ENCODE results near the gene GJD2. TPM values are rescaled to one million over a fixed set of nuclear protein-coding genes. Genes with fewer than 3 reads are reported as not detected.

The GJD2 gene
- total RNA-seq, 2 experiments from 2014 or later, result not detected

- Mint-ChIP-seq H3K4me1 (ENCODE audit: low read depth) (no peaks in the 10 kb centered on the region), H3K9me3 (ENCODE audit: insufficient read depth) (no peaks in the 10 kb centered on the region), H3K27ac (no peak overlapping the region), H3K36me3 (ENCODE audit: low read depth) (no peaks in the 10 kb centered on the region), H3K4me3 (no peak overlapping the region), H3K27me3 (ENCODE audit: low read depth) (peaks cover 50% of the 10 kb centered on the region)
- POLR2A ChIA-PET, result no interaction called here
- CTCF ChIA-PET, result no interaction called here
- ATAC-seq, result no peak
- DNase-seq, result no peak
These were observed 35.1 kb downstream of the GJD2 start for GRCh38 chr15:34719695-34720094.

GRCh38 chr15:34718681-34719665 lies 35.8 kb downstream of the GJD2 start:
- DNase-seq (no peak), ATAC-seq (no peak)
- Mint-ChIP-seq H3K4me3 (no peak overlapping the region), H3K27me3 (ENCODE audit: low read depth) (peaks cover 51% of the 10 kb centered on the region), H3K4me1 (ENCODE audit: low read depth) (no peaks in the 10 kb centered on the region), H3K9me3 (ENCODE audit: insufficient read depth) (no peaks in the 10 kb centered on the region), H3K27ac (no peak overlapping the region), H3K36me3 (ENCODE audit: low read depth) (no peaks in the 10 kb centered on the region)
- ChIA-PET CTCF (no interaction called here), POLR2A (interaction anchor here (0.6 kb wide), 1 partner anchor 499 kb away, joined by 3 read pairs; no protein-coding TSS in a partner anchor)

- no peaks in the 10 kb centered on the region for H3K36me3 Mint-ChIP-seq (ENCODE audit: low read depth)
- ChIA-PET CTCF (interaction anchor here (0.7 kb wide), 1 partner anchor 16 kb away, joined by 3 read pairs; no protein-coding TSS in a partner anchor), POLR2A (interaction anchor here (0.6 kb wide), 1 partner anchor 168 kb away, joined by 3 read pairs; no protein-coding TSS in a partner anchor)
- no peak overlapping the region for H3K4me3 Mint-ChIP-seq
- no peaks in the 10 kb centered on the region for H3K9me3 Mint-ChIP-seq (ENCODE audit: insufficient read depth)
- ATAC-seq (no peak), DNase-seq (no peak)
- H3K4me1 Mint-ChIP-seq (ENCODE audit: low read depth), result no peaks in the 10 kb centered on the region
- H3K27ac Mint-ChIP-seq, result no peak overlapping the region
- peaks cover 47% of the 10 kb centered on the region for H3K27me3 Mint-ChIP-seq (ENCODE audit: low read depth)
These were observed 37.1 kb downstream of the GJD2 start for GRCh38 chr15:34717729-34718128.

- Mint-ChIP-seq H3K9me3 (ENCODE audit: insufficient read depth) (no peaks in the 10 kb centered on the region), H3K27me3 (ENCODE audit: low read depth) (peaks cover 42% of the 10 kb centered on the region), H3K4me1 (ENCODE audit: low read depth) (no peaks in the 10 kb centered on the region), H3K27ac (no peak overlapping the region), H3K36me3 (ENCODE audit: low read depth) (no peaks in the 10 kb centered on the region), H3K4me3 (no peak overlapping the region)
- ChIA-PET POLR2A (no interaction called here), CTCF (no interaction called here)
- DNase-seq, result no peak
- no peak for ATAC-seq
These were observed 38.7 kb downstream of the GJD2 start for GRCh38 chr15:34716111-34716510.

GRCh38 chr15:34714476-34715121 lies 40.2 kb downstream of the GJD2 start:
- peaks cover 36% of the 10 kb centered on the region for H3K27me3 Mint-ChIP-seq (ENCODE audit: low read depth)
- DNase-seq (no peak), ATAC-seq (no peak)
- ChIA-PET CTCF (interaction anchor here (0.8 kb wide), 1 partner anchor 12 kb away, joined by 3 read pairs; no protein-coding TSS in a partner anchor), POLR2A (no interaction called here)
- no peaks in the 10 kb centered on the region for H3K4me1 Mint-ChIP-seq (ENCODE audit: low read depth)
- no peak overlapping the region for H3K4me3 Mint-ChIP-seq
- no peaks in the 10 kb centered on the region for H3K9me3 Mint-ChIP-seq (ENCODE audit: insufficient read depth)
- no peaks in the 10 kb centered on the region for H3K36me3 Mint-ChIP-seq (ENCODE audit: low read depth)
- no peak overlapping the region for H3K27ac Mint-ChIP-seq

GRCh38 chr15:34713635-34714034 lies 41.2 kb downstream of the GJD2 start:
- ChIA-PET CTCF (interaction anchor here (0.8 kb wide), 1 partner anchor 11 kb away, joined by 3 read pairs; no protein-coding TSS in a partner anchor), POLR2A (no interaction called here)
- H3K4me1 Mint-ChIP-seq (ENCODE audit: low read depth), result no peaks in the 10 kb centered on the region
- H3K36me3 Mint-ChIP-seq (ENCODE audit: low read depth), result no peaks in the 10 kb centered on the region
- H3K27ac Mint-ChIP-seq, result no peak overlapping the region
- ATAC-seq (no peak), DNase-seq (no peak)
- peaks cover 34% of the 10 kb centered on the region for H3K27me3 Mint-ChIP-seq (ENCODE audit: low read depth)
- H3K4me3 Mint-ChIP-seq, result no peak overlapping the region
- H3K9me3 Mint-ChIP-seq (ENCODE audit: insufficient read depth), result no peaks in the 10 kb centered on the region

- no peak overlapping the region for H3K4me3 Mint-ChIP-seq
- CTCF ChIA-PET, result no interaction called here
- ATAC-seq (no peak), DNase-seq (no peak)
- H3K27ac Mint-ChIP-seq, result no peak overlapping the region
- H3K4me1 Mint-ChIP-seq (ENCODE audit: low read depth), result no peaks in the 10 kb centered on the region
- POLR2A ChIA-PET, result no interaction called here
- no peaks in the 10 kb centered on the region for H3K36me3 Mint-ChIP-seq (ENCODE audit: low read depth)
- H3K27me3 Mint-ChIP-seq (ENCODE audit: low read depth), result peaks cover 34% of the 10 kb centered on the region
- no peaks in the 10 kb centered on the region for H3K9me3 Mint-ChIP-seq (ENCODE audit: insufficient read depth)
These were observed 44.9 kb downstream of the GJD2 start for GRCh38 chr15:34709866-34710265.

- Mint-ChIP-seq H3K27ac (no peak overlapping the region), H3K36me3 (ENCODE audit: low read depth) (no peaks in the 10 kb centered on the region), H3K9me3 (ENCODE audit: insufficient read depth) (no peaks in the 10 kb centered on the region), H3K27me3 (ENCODE audit: low read depth) (peaks cover 39% of the 10 kb centered on the region), H3K4me1 (ENCODE audit: low read depth) (no peaks in the 10 kb centered on the region), H3K4me3 (no peak overlapping the region)
- DNase-seq (no peak), ATAC-seq (no peak)
- POLR2A ChIA-PET, result no interaction called here
- CTCF ChIA-PET, result interaction anchor here (1.0 to 1.3 kb wide), 2 partner anchors 210 to 212 kb away, joined by 4 to 6 read pairs; no protein-coding TSS in a partner anchor
These were observed 46.4 kb downstream of the GJD2 start for GRCh38 chr15:34708422-34708821.

- DNase-seq, result no peak
- peaks cover 29% of the 10 kb centered on the region for H3K27me3 Mint-ChIP-seq (ENCODE audit: low read depth)
- H3K9me3 Mint-ChIP-seq (ENCODE audit: insufficient read depth), result no peaks in the 10 kb centered on the region
- H3K36me3 Mint-ChIP-seq (ENCODE audit: low read depth), result no peaks in the 10 kb centered on the region
- no peak overlapping the region for H3K27ac Mint-ChIP-seq
- POLR2A ChIA-PET, result no interaction called here
- CTCF ChIA-PET, result no interaction called here
- no peak for ATAC-seq
- no peak overlapping the region for H3K4me3 Mint-ChIP-seq
- no peaks in the 10 kb centered on the region for H3K4me1 Mint-ChIP-seq (ENCODE audit: low read depth)
These were observed 53.3 kb downstream of the GJD2 start for GRCh38 chr15:34701536-34701935.

Other genes starting within 250 kb of the GJD2 start
- 100 to 1,000 TPM; 189 to 191 TPM for gene GOLGA8B, start 171.3 kb downstream of the GJD2 start, total RNA-seq
- not detected for gene ACTC1, start 40.6 kb upstream of the GJD2 start, total RNA-seq
- 10 to 100 TPM; 33.2 to 37.0 TPM for gene AQR, start 214.7 kb upstream of the GJD2 start, total RNA-seq
- 10 to 100 TPM; 34.0 to 35.1 TPM for gene ZNF770, start 233.3 kb upstream of the GJD2 start, total RNA-seq